Gastroesophageal sphincter (tissue), 4 donors: Measurements from ENCODE around the gene MACO1. TPM values are rescaled to one million over a fixed set of nuclear protein-coding genes. Genes with fewer than 3 reads are reported as not detected.

ENCODE experiments used
- ATAC-seq: fragments of 150-250 bp; one replicate; pipeline ENCODE4 v1.9.1; 2016; ENCODE audit warnings: mild to moderate bottlenecking, moderate library complexity
- H3K27ac ChIP-seq, 4 donors: fragments of 200-600 bp; sonication (generic) in 3 of 4; 1 replicate in 3 of 4; 2 replicates in 1 of 4; pipeline ENCODE4 v1.5.1; 2016 to 2019
- H3K27me3 ChIP-seq: fragments of 200-600 bp; sonication (generic); one replicate; pipeline ENCODE4 v1.5.1; 2019
- H3K36me3 ChIP-seq, 2 donors: fragments of 200-600 bp; sonication (generic); one replicate each; pipeline ENCODE4 v1.5.1; 2019; ENCODE audit warnings: control low read depth in 1 of 2
- H3K4me1 ChIP-seq, 3 donors: fragments of 200-600 bp; sonication (generic); 1 replicate in 2 of 3; 2 replicates in 1 of 3; pipeline ENCODE4 v1.5.1; 2016 to 2019; ENCODE audit warnings: control low read depth in 2 of 3
- H3K4me3 ChIP-seq, 2 donors: fragments of 200-600 bp; sonication (generic); one replicate each; pipeline ENCODE4 v1.5.1; 2019; ENCODE audit warnings: mild to moderate bottlenecking in 1 of 2, moderate library complexity in 1 of 2
- H3K9me3 ChIP-seq, 3 donors: fragments of 200-600 bp; sonication (generic); one replicate each; pipeline ENCODE4 v1.5.1; 2017 to 2019; ENCODE audit warnings: control low read depth in 2 of 3
- EP300 ChIP-seq: sonication (generic); formaldehyde crosslinking; IDR thresholded peaks from one replicate; pipeline ENCODE4 v1.6.1; 2017; ENCODE audit warnings: antibody characterized with exemption, mild to moderate bottlenecking
- POLR2A ChIP-seq, 2 donors: fragments of 450-650 bp; IDR thresholded peaks; one replicate each; pipeline ENCODE4 v1.6.1; 2017; ENCODE audit warnings: antibody characterized with exemption in 2 of 2, mild to moderate bottlenecking in 2 of 2, moderate library complexity in 1 of 2
- POLR2AphosphoS5 ChIP-seq: sonication (generic); formaldehyde crosslinking; IDR thresholded peaks from one replicate; pipeline ENCODE4 v1.6.1; 2017; ENCODE audit warnings: antibody characterized with exemption
- WGBS, 2 donors: methylation state at CpG; one replicate each; pipeline ENCODE4 v1.1.5; 2018; ENCODE audit warnings: low coverage in 1 of 2; 5-methylcytosine and 5-hydroxymethylcytosine counted together
- total RNA-seq, 4 donors: library from RNA; depleted of rRNA; stranded (reverse); fragments of >200 nt; gene quantifications; one replicate each; pipeline ENCODE4 v1.1.0, GENCODE V29; 2016
- TF ChIP-seq, protein P1 (sequence below), 4 experiments: fragments of 200-600 bp in 2 of 4; fragments of 450-650 bp in 2 of 4; sonication (generic) in 1 of 4; IDR thresholded peaks; one replicate each; pipeline ENCODE4 v1.5.1; 2017 to 2019; ENCODE audit warnings: antibody characterized with exemption in 4 of 4, mild to moderate bottlenecking in 2 of 4, moderate library complexity in 2 of 4

Gene MACO1
- total RNA-seq, 4 donors from 2014 or later = 15.5 to 24.5 (median 19.0) TPM

GRCh38 chr1:25484096-25484495, 53.4 kb downstream of the MACO1 start:
- peak overlapping the region; percentile 18 to 68 (median 58) for H3K27ac ChIP-seq
- no peaks in the 10 kb centered on the region for H3K27me3 ChIP-seq
- no peak for ATAC-seq
- H3K4me1 ChIP-seq = peaks cover 3 to 48% (median 3%) of the 10 kb centered on the region in 3 donors
- no peak overlapping the region for H3K4me3 ChIP-seq
- whole genome bisulfite sequencing, 2 donors = 5 to 32% methylated on average over 3 to 7 of the region's 10 CpGs
- H3K36me3 ChIP-seq = peaks cover 0 to 34% of the 10 kb centered on the region in 2 donors
- no peak for TF ChIP-seq POLR2AphosphoS5
- TF ChIP-seq POLR2A (IDR thresholded peaks at IDR 0.05) = no peak
- TF ChIP-seq, protein P1, sequence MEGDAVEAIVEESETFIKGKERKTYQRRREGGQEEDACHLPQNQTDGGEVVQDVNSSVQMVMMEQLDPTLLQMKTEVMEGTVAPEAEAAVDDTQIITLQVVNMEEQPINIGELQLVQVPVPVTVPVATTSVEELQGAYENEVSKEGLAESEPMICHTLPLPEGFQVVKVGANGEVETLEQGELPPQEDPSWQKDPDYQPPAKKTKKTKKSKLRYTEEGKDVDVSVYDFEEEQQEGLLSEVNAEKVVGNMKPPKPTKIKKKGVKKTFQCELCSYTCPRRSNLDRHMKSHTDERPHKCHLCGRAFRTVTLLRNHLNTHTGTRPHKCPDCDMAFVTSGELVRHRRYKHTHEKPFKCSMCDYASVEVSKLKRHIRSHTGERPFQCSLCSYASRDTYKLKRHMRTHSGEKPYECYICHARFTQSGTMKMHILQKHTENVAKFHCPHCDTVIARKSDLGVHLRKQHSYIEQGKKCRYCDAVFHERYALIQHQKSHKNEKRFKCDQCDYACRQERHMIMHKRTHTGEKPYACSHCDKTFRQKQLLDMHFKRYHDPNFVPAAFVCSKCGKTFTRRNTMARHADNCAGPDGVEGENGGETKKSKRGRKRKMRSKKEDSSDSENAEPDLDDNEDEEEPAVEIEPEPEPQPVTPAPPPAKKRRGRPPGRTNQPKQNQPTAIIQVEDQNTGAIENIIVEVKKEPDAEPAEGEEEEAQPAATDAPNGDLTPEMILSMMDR (IDR thresholded peaks at IDR 0.05) = no peak
- TF ChIP-seq EP300 = no peak
- no peaks in the 10 kb centered on the region for H3K9me3 ChIP-seq

DNA sequence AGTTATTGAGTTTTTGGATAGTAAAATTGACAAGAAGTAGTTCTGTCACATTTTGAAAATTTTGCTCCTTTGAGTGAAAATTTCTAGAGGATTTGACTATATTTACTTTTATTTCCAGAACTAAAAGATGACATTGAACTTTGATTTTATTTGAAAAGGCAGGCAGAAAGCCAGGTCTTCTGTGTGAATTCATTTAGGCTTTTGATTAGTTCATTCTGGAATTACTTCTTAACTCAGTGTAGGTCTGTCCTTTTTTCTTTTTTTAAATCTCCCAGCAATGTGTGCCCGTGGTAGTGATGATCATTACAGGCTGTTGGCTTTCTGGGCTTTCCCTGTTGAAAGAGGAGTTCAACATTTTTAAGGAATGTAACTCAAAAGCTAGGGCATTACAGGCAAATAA, 53.8 kb downstream of the MACO1 start:
- H3K36me3 ChIP-seq = peaks cover 0 to 39% of the 10 kb centered on the region in 2 donors
- H3K27me3 ChIP-seq = no peaks in the 10 kb centered on the region
- H3K9me3 ChIP-seq = no peaks in the 10 kb centered on the region
- ATAC-seq = no peak
- WGBS, 2 donors = 17 to 55% methylated on average over 1 of the region's 1 CpG
- peak overlapping the region in 2 of 4 donors; percentile 25 to 68 for H3K27ac ChIP-seq
- TF ChIP-seq EP300 (no peak), POLR2A (IDR thresholded peaks at IDR 0.05) (no peak), POLR2AphosphoS5 (no peak)
- TF ChIP-seq, protein P1 (IDR thresholded peaks at IDR 0.05) = no peak
- no peak overlapping the region for H3K4me3 ChIP-seq
- H3K4me1 ChIP-seq = peaks cover 3 to 45% (median 3%) of the 10 kb centered on the region in 3 donors

DNA sequence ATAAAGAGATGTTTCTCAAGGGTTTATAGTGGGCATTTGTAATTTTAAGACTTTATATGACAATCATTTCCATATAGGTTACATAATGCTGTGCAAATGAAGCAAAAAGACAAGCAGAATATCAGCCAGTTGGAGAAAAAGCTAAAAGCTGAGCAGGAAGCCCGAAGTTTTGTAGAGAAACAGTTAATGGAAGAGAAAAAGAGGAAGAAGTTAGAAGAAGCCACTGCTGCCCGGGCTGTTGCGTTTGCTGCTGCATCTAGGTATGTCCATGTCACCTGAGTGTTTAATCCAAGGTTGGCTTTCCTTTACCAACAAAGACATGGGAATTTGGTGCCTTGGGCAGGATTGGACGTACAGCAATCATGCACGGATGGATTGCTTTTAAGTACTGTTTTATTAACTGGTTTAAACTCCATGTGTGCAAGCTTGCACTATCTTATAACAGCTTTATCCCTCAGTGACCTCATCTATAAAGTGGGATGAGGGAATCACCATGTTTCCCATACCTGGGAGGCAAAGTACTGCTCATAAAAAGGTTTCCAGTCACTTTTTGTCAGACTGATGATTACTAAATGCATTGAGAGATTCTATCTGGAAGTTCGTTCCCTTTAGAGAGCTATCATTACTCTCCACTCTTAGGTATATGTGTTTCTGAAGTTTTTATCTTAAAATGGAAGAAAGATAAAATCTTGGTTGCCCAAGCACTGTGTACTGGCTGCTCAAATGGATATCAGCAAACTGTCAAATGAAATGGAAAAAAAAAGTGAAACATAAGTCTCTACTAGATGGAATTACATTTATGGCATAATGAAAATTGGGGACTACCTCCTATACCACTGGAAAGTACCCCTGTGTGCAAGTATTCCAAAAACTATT, 55.1 kb downstream of the MACO1 start:
- ATAC-seq = no peak
- Histone ChIP-seq H3K9me3 (no peaks in the 10 kb centered on the region), H3K4me1 (peaks cover 3 to 45% (median 3%) of the 10 kb centered on the region in 3 donors), H3K36me3 (peaks cover 0 to 48% of the 10 kb centered on the region in 2 donors), H3K4me3 (no peak overlapping the region), H3K27ac (peak overlapping the region in 1 of 4 donors; percentile 68), H3K27me3 (no peaks in the 10 kb centered on the region)
- 66 to 77% methylated on average over 6 of the region's 6 CpGs for WGBS, 2 donors
- TF ChIP-seq EP300 (no peak), POLR2A (IDR thresholded peaks at IDR 0.05) (no peak)
- TF ChIP-seq, protein P1 (IDR thresholded peaks at IDR 0.05) = no peak

GRCh38 chr1:25486602-25487001, 55.9 kb downstream of the MACO1 start:
- Histone ChIP-seq H3K4me3 (no peak overlapping the region), H3K9me3 (no peaks in the 10 kb centered on the region), H3K36me3 (peaks cover 2 to 56% of the 10 kb centered on the region in 2 donors), H3K27me3 (no peaks in the 10 kb centered on the region), H3K27ac (no peak overlapping the region), H3K4me1 (peaks cover 3 to 38% (median 3%) of the 10 kb centered on the region in 3 donors)
- WGBS, 2 donors = 78 to 83% methylated on average over 1 of the region's 1 CpG
- ATAC-seq = no peak
- no peak for TF ChIP-seq POLR2AphosphoS5
- TF ChIP-seq, protein P1 (IDR thresholded peaks at IDR 0.05) = no peak
- TF ChIP-seq EP300 = no peak
- no peak for TF ChIP-seq POLR2A (IDR thresholded peaks at IDR 0.05)

- ATAC-seq = no peak
- WGBS, 2 donors = 94 to 100% methylated on average over 2 of the region's 2 CpGs
- Histone ChIP-seq H3K9me3 (no peaks in the 10 kb centered on the region), H3K36me3 (peaks cover 5 to 66% of the 10 kb centered on the region in 2 donors), H3K4me3 (no peak overlapping the region), H3K27ac (no peak overlapping the region), H3K27me3 (no peaks in the 10 kb centered on the region), H3K4me1 (peaks cover 3 to 29% (median 3%) of the 10 kb centered on the region in 3 donors)
- TF ChIP-seq POLR2A (IDR thresholded peaks at IDR 0.05) (no peak), POLR2AphosphoS5 (no peak), EP300 (no peak)
- TF ChIP-seq, protein P1 (IDR thresholded peaks at IDR 0.05) = peak; percentile 11 to 28 (median 24)
Observed at GRCh38 chr1:25487628-25488027, 56.9 kb downstream of the MACO1 start.
